Endothelial cell (in vitro differentiated cells): ENCODE results near the gene ARMH3. TPM values are rescaled to one million over a fixed set of nuclear protein-coding genes. Genes with fewer than 3 reads are reported as not detected.

Experiments used
- DNase-seq: peaks from one replicate; pipeline ENCODE4 v3.0.0; 2021; ENCODE audit warnings: low spot score
- H3K27ac Mint-ChIP-seq: one replicate; pipeline ENCODE4 v1.8.0; 2021; ENCODE audit warnings: mixed read lengths, inconsistent platforms; ENCODE audit not compliant: unreplicated experiment
- H3K27me3 Mint-ChIP-seq: one replicate; pipeline ENCODE4 v1.8.0; 2021; ENCODE audit warnings: mild to moderate bottlenecking, moderate library complexity, mixed read lengths, inconsistent platforms; ENCODE audit not compliant: unreplicated experiment
- H3K36me3 Mint-ChIP-seq: one replicate; pipeline ENCODE4 v1.8.0; 2021; ENCODE audit warnings: mild to moderate bottlenecking, low read depth, mixed read lengths, inconsistent platforms; ENCODE audit not compliant: unreplicated experiment
- H3K4me1 Mint-ChIP-seq: one replicate; pipeline ENCODE4 v1.8.0; 2021; ENCODE audit warnings: mild to moderate bottlenecking, mixed read lengths, inconsistent platforms; ENCODE audit not compliant: unreplicated experiment
- H3K4me3 Mint-ChIP-seq: one replicate; pipeline ENCODE4 v1.8.0; 2021; ENCODE audit warnings: mild to moderate bottlenecking, mixed read lengths, inconsistent platforms; ENCODE audit not compliant: unreplicated experiment
- H3K9me3 Mint-ChIP-seq: one replicate; pipeline ENCODE4 v1.8.0; 2021; ENCODE audit warnings: mixed read lengths, inconsistent platforms; ENCODE audit not compliant: unreplicated experiment
- CTCF ChIP-seq: fragments of 200-600 bp; sonication (generic); IDR thresholded peaks from one replicate; pipeline ENCODE4 v1.5.0; 2021; ENCODE audit warnings: antibody characterized with exemption; ENCODE audit not compliant: unreplicated experiment
- total RNA-seq: library from RNA; stranded (reverse); fragmentation: NEBNext Ultra II Directional; extraction: Animal tissue kit (Norgen Biotek cat#: 25700); gene quantifications from one replicate; pipeline ENCODE4 v1.2.1, GENCODE V29; 2021; ENCODE audit not compliant: unreplicated experiment

ARMH3 gene
- total RNA-seq, 1 donor from 2014 or later: 20.5 TPM

- Mint-ChIP-seq H3K4me3 (no peak overlapping the region), H3K27me3 (no peaks in the 10 kb centered on the region), H3K4me1 (peaks cover 3% of the 10 kb centered on the region), H3K27ac (no peak overlapping the region), H3K9me3 (no peaks in the 10 kb centered on the region), H3K36me3 (peaks cover 10% of the 10 kb centered on the region)
- DNase-seq: no peak
- no peak for TF ChIP-seq CTCF
These were observed 99.9 kb downstream of the ARMH3 start for GRCh38 chr10:101956117-101956516.

GRCh38 chr10:101952191-101952590 is 103.8 kb downstream of the ARMH3 start:
- no peak for TF ChIP-seq CTCF
- Mint-ChIP-seq H3K36me3 (peaks cover 23% of the 10 kb centered on the region), H3K27me3 (no peaks in the 10 kb centered on the region)

GRCh38 chr10:101950213-101950612 is 105.8 kb downstream of the ARMH3 start:
- no peaks in the 10 kb centered on the region for H3K27me3 Mint-ChIP-seq
- no peaks in the 10 kb centered on the region for H3K4me1 Mint-ChIP-seq

More at GRCh38 chr10:101952191-101952590, 103.8 kb downstream of the ARMH3 start:
- Mint-ChIP-seq H3K9me3 (no peaks in the 10 kb centered on the region), H3K4me3 (no peak overlapping the region), H3K27ac (no peak overlapping the region), H3K4me1 (no peaks in the 10 kb centered on the region)
- no peak for DNase-seq

GRCh38 chr10:101941871-101942270 is 114.1 kb downstream of the ARMH3 start:
- Mint-ChIP-seq H3K27me3 (peaks cover 1% of the 10 kb centered on the region), H3K4me1 (peaks cover 21% of the 10 kb centered on the region), H3K27ac (peak overlapping the region; percentile 65), H3K9me3 (no peaks in the 10 kb centered on the region), H3K4me3 (no peak overlapping the region), H3K36me3 (peaks cover 13% of the 10 kb centered on the region)
- TF ChIP-seq CTCF: no peak
- DNase-seq: no peak

More at GRCh38 chr10:101950213-101950612, 105.8 kb downstream of the ARMH3 start:
- Mint-ChIP-seq H3K9me3 (no peaks in the 10 kb centered on the region), H3K4me3 (peak overlapping the region; percentile 63), H3K36me3 (peaks cover 23% of the 10 kb centered on the region), H3K27ac (no peak overlapping the region)
- TF ChIP-seq CTCF: no peak
- DNase-seq: no peak

- Mint-ChIP-seq H3K4me1 (peaks cover 21% of the 10 kb centered on the region), H3K27ac (peak overlapping the region; percentile 55)
- no peak for DNase-seq
These were observed 115.1 kb downstream of the ARMH3 start for GRCh38 chr10:101940916-101941315.

More at GRCh38 chr10:101940916-101941315, 115.1 kb downstream of the ARMH3 start:
- Mint-ChIP-seq H3K4me3 (no peak overlapping the region), H3K36me3 (peaks cover 13% of the 10 kb centered on the region), H3K9me3 (no peaks in the 10 kb centered on the region), H3K27me3 (peaks cover 1% of the 10 kb centered on the region)
- TF ChIP-seq CTCF: no peak
